Measurements from ENCODE around the gene DSCAM.

Gene DSCAM

GRCh38 chr21:40402884-40403582, 443.9 kb downstream of the DSCAM start:
- TF ChIP-seq GABPA (IDR thresholded peaks at IDR 0.05; ENCODE audit: low read depth) (no peak), SPI1 (IDR thresholded peaks at IDR 0.05; ENCODE audit: borderline replicate concordance, low read depth) (no peak), CTCF (IDR thresholded peaks at IDR 0.05; ENCODE audit: insufficient read depth, low read length) (no peak), POLR2AphosphoS5 (IDR thresholded peaks at IDR 0.05; ENCODE audit: low read depth) (no peak), REST (IDR thresholded peaks at IDR 0.05; ENCODE audit: insufficient replicate concordance, low read depth) (no peak)
- H3K27me3 ChIP-seq (ENCODE audit: insufficient read depth, poor library complexity, severe bottlenecking) = no peaks in the 10 kb centered on the region
- no peak for DNase-seq (ENCODE audit: low read depth in 1 of 2, low spot score in 1 of 2)
- H3K27ac ChIP-seq (replicated peaks) = no peak overlapping the region
- no peak overlapping the region for H3K4me3 ChIP-seq (replicated peaks; ENCODE audit: insufficient read depth, low read length)

- DNase-seq (ENCODE audit: low read depth in 1 of 2, low spot score in 1 of 2) = no peak
- Histone ChIP-seq H3K27ac (replicated peaks) (no peak overlapping the region), H3K4me3 (replicated peaks; ENCODE audit: insufficient read depth, low read length) (no peak overlapping the region), H3K27me3 (ENCODE audit: insufficient read depth, poor library complexity, severe bottlenecking) (no peaks in the 10 kb centered on the region)
- TF ChIP-seq REST (IDR thresholded peaks at IDR 0.05; ENCODE audit: insufficient replicate concordance, low read depth) = no peak
- TF ChIP-seq CTCF (IDR thresholded peaks at IDR 0.05; ENCODE audit: insufficient read depth, low read length) = no peak
- TF ChIP-seq SPI1 (IDR thresholded peaks at IDR 0.05; ENCODE audit: borderline replicate concordance, low read depth) = no peak
- no peak for TF ChIP-seq POLR2AphosphoS5 (IDR thresholded peaks at IDR 0.05; ENCODE audit: low read depth)
- no peak for TF ChIP-seq GABPA (IDR thresholded peaks at IDR 0.05; ENCODE audit: low read depth)
Measured at GRCh38 chr21:40395732-40396131, 451.2 kb downstream of the DSCAM start.

- TF ChIP-seq POLR2AphosphoS5 (IDR thresholded peaks at IDR 0.05; ENCODE audit: low read depth) = no peak
- TF ChIP-seq CTCF (IDR thresholded peaks at IDR 0.05; ENCODE audit: insufficient read depth, low read length) = no peak
- TF ChIP-seq SPI1 (IDR thresholded peaks at IDR 0.05; ENCODE audit: borderline replicate concordance, low read depth) = no peak
- TF ChIP-seq REST (IDR thresholded peaks at IDR 0.05; ENCODE audit: insufficient replicate concordance, low read depth) = no peak
- no peak for TF ChIP-seq GABPA (IDR thresholded peaks at IDR 0.05; ENCODE audit: low read depth)
- Histone ChIP-seq H3K27ac (replicated peaks) (no peak overlapping the region), H3K27me3 (ENCODE audit: insufficient read depth, poor library complexity, severe bottlenecking) (peaks cover 5% of the 10 kb centered on the region), H3K4me3 (replicated peaks; ENCODE audit: insufficient read depth, low read length) (no peak overlapping the region)
- no peak for DNase-seq (ENCODE audit: low read depth in 1 of 2, low spot score in 1 of 2)
Measured at GRCh38 chr21:40393066-40393465, 453.9 kb downstream of the DSCAM start.
